GM19452 (cell line): Measurements from ENCODE around the gene GAPDH.
"Not testable (repeated sequence)": the region's sequence is repeated elsewhere in the genome, so short reads cannot be mapped to it uniquely, and the experiment has no call there.

ENCODE experiments used
- ATAC-seq: cut with Tn5 transposase; IDR thresholded peaks from one replicate; pipeline ENCODE4 v1.9.1; 2021; ENCODE audit not compliant: unreplicated experiment

GAPDH gene

DNA sequence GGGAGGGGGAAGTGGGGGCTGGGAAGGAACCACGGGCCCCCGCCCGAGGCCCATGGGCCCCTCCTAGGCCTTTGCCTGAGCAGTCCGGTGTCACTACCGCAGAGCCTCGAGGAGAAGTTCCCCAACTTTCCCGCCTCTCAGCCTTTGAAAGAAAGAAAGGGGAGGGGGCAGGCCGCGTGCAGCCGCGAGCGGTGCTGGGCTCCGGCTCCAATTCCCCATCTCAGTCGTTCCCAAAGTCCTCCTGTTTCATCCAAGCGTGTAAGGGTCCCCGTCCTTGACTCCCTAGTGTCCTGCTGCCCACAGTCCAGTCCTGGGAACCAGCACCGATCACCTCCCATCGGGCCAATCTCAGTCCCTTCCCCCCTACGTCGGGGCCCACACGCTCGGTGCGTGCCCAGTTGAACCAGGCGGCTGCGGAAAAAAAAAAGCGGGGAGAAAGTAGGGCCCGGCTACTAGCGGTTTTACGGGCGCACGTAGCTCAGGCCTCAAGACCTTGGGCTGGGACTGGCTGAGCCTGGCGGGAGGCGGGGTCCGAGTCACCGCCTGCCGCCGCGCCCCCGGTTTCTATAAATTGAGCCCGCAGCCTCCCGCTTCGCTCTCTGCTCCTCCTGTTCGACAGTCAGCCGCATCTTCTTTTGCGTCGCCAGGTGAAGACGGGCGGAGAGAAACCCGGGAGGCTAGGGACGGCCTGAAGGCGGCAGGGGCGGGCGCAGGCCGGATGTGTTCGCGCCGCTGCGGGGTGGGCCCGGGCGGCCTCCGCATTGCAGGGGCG lies at the start of gene GAPDH:
Gene GAPDH (plus strand): TSS at position 595 of the 772 bp plus-strand sequence. CDS start 316 bp downstream, outside the sequence.
- peak; percentile 52 for ATAC-seq

DNA sequence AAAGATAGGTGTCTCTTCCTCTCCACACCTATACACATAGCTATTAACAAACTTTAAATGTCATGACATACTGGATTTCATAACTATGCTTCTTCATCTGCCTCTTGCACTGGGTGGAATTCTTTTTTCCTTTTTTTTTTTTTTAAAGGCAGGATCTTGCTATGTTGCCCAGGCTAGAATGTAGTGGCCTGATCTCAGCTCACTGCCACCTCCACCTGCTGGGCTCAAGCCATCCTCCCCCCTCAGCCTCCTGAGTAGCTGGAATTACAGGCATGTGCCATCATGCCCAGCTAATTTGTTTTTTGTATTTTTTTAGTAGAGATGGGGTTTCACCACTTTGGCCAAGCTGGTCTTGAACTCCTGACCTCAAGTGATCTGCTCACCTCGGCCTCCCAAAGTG lies 46.1 kb upstream of the GAPDH start:
- ATAC-seq: no peak

DNA sequence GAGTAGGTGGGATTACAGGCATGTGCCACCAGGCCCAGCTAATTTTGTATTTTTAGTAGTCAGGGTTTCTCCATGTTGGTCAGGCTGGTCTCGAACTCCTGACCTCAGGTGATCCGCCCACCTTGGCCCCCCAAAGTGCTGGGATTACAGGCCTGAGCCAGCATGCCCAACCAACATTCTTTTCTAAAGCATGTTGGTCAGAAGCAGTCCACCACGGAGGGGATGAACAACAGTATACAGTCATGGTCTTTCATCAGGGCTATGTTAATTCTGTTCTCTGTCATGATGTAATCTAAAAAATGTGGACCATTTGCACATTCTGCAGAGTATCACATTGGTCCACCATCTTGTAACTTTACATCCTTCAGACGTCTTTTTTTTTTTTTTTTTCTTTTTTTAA lies 44.9 kb upstream of the GAPDH start:
- ATAC-seq: no peak

DNA sequence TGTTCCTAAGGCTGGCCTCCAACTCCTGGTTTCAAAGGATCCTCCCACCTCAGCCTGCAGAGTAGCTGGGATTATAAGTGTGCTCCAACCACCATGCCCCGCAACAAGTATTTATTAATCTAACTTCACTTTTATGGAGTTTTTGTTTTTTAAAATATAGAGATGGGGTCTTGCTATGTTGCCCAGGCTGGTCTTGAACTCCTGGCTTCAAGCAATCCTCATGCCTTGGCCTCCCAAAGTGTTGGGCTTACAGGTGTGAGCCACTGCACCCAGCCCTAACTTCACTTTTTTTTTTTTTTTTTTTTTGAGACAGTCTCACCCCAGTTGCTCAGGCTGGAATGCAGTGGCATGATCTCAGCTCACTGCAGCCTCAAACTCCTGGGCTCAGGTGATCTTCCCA lies 43.6 kb upstream of the GAPDH start:
- ATAC-seq: not testable (repeated sequence)

DNA sequence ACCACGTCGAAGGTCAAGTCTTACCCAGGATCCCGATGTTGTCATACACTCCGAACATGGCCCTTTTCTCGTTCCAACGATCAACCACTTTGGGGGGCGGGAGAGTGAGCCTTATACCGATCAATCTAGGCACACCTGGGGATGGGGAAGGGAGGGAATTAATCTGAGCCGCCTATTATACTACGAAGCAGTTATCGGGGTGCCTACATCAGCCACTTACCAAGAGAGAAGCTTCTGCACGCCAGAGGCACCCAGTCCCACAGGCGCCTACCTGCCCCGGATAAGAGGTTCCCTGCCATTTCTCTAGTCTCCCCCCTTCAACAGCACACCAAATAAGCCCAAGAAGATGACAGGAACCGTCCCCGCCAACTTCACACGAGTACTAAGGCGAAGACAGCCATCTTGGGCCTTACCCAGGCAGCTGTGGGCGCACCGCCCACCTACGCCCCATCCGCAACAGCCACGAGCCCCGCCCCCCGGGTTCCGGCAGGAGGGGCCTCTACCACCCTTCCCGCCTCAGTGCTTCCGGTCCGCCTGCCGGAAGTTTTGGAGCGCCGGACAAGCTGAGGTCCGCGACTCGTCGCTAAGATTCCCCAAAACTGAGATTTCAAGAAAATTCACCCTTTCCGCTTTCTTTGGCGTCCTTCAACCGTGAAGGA lies 41.4 kb upstream of the GAPDH start, which contains the start of gene MRPL51:
Gene MRPL51 (minus strand): TSS at position 425 of the 659 bp plus-strand sequence. CDS start 126 bp downstream, at position 299.
- peak; percentile 59 for ATAC-seq

DNA sequence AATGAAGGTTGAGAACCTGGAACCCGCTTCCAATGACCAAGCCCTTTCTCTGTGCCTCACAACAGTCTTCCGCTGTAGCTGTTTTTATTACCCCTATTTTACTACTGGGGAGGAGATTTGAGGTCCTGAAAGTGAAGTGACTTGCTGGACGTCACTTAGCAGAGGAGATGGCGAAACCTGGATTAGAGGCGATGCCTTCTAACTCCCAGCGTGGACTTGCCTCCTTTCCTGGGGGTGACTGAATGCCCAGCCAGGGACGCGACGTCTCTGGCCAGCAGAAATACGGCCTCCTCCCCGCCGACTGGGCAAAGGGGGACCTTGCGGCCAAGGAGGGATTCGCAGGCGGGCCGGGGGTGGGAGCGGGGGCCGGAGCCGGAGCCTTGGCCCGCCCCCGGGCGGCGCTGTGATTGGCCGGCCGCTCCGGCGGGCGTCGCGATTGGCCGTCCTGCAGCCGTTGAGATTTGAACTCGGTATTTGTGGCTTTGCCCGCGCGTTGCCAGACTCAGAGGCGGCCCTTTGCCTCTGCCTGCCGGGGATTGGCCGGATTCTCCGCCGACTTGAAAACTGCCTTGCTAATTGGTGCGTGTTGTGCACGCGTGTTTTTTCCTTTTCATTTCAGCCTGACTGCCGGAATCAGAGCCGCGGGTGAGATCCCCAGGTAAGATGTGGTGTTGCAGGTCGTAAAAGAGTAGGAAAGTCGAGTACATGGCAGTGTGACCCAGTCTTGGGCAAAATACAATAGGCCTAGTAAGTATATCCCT lies 40.6 kb upstream of the GAPDH start, which contains the start of gene NCAPD2:
Gene NCAPD2 (plus strand): TSS at position 606 of the 761 bp plus-strand sequence. CDS start 997 bp downstream, outside the sequence.
- peak; percentile 84 for ATAC-seq

DNA sequence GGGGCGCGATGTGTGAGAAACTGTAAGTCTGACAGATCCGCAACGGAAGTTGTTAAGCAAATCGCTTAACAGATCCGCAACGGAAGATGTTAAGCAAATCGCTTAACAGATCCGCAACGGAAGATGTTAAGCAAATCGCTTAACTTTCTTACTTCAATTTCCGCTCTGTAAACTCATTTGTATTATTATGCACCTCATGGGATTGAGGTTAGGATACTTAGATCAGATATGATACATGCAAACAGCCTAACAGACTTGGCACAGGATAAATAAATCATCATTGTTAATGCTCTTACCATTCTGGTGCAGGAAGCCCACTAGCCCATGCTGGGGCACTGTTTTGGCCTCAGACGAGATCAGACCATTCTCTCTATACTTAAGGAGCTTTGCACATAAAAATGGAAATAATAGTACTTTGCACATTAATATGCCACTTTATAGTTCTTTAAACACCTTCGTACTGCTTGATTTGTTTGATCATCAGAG lies 40.0 kb upstream of the GAPDH start:
- no peak for ATAC-seq

DNA sequence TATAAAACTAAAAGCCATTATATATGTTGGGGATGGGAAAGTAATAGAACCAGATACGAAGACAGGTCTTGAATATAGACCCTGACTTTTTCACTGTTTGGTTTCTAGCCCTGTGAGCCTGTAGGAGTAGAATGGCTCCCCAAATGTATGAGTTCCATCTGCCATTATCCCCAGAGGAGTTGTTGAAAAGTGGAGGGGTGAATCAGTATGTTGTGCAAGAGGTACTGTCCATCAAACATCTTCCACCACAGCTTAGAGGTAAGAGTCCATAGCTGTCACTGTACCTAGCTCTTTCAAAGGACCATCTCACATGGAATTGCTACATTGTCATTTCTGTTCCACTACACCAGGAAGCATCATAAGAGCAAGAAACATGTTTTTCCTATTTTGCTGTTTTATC lies 39.3 kb upstream of the GAPDH start:
- no peak for ATAC-seq

DNA sequence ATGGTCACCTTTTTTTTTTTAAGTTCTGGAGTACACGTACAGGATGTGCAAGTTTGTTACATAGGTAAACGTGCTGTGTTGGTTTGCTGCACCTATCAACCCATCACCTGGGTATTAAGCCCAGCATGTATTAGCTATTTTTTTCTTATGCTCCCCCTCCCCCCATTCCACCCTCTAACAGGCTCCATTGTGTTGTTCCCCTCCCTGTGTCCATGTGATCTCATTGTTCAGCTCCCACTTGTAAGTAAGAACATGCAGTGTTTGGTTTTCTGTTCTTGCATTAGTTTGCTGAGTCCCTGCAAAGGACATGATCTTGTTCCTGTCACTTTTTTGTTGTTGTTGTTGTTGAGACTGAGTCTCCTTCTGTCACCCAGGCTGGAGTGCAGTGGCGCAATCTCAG lies 37.0 kb upstream of the GAPDH start:
- ATAC-seq: not testable (repeated sequence)

DNA sequence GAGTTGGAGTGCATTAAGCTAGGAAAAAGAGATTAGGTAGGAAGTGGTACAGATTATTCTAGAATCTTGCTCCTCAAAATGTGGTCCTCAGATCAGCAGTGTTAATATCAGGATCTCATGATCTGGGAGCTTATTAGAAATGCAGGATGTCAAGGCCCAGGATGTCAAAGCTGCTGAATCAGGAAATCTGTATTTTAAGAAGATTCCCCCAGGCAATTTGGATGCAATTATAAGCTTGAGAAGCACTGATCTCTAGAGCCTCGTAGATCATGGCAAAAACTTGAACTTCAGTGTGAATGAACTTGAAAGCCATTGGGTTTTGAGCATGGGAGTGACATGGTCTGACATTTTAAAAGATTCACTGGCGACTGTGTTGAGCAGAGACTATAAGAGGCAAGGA lies 33.9 kb upstream of the GAPDH start:
- no peak for ATAC-seq

DNA sequence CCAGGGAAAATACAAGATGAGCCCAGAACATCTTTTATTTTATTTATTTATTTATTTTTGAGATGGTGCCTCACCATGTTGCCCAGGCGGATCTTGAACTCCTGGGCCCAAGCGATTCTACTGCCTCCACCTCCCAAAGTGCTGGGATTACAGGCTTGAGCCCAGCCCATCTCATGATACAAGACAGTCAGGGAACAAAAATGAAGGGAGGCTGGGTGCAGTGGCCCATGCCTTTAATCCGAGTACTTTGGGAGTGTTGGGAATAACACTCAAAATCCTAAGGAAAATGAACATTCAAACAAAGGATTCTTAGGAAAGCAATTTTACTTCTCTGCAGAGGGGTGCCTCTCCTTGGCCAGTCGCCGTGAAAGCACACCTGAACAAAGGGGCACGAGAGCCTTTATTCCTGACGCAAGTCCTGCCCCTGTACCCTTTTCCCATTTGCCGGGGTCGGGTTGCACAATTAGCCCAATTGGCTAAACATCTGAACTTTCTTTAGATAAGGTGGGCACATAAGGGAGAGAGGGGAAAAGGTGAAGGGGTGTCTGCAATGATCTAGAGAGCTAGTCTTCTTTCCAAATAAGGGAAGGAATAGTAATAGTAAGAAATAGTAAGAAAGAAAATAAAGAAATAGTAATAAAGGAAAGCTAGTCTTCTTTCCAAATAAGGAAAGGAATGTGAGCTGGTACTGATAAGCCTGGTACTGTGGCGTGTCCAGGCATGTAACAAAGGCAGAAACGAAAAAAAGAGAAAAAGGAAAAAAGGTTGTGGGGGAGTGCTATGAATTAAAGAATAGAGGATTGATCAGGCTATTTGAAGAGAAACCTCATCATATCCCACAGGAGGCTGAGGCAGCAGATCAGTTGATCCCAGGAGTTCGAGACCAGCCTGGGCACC lies 27.0 kb upstream of the GAPDH start:
- ATAC-seq: no peak

DNA sequence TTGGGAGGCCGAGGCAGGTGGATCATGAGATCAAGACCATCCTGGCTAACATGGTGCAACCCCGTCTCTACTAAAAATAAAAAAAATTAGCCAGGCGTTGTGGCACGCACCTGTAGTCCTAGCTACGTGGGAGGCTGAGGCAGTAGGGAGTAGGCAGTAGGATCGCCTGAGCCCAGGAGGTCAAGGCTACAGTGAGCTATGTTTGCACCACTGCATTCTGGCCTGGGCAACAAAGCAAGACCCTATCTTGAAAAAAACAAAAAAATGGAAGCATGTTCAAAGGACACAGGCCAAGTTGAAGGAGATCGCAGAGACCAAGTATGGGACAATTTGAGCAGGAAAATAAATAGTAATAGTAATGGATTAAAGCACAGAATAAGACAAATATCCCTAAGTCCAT lies 26.2 kb upstream of the GAPDH start:
- ATAC-seq: no peak

DNA sequence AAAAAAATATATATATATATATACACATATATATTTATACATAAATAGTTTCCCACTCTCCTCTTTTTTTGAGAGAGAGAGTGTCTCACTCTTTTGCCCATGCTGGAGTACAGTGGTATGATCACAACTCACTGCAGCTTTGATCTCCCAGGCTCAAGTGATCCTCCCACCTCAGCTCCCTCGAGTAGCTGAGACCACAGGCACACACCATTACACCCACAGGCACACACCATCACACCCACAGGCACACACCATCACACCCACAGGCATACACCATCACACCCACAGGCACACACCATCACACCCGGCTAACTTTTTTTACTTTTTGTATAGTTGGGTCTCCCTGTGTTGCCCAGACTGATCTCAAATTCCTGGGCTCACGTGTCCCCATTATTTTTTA lies 14.1 kb upstream of the GAPDH start:
- ATAC-seq: no peak

DNA sequence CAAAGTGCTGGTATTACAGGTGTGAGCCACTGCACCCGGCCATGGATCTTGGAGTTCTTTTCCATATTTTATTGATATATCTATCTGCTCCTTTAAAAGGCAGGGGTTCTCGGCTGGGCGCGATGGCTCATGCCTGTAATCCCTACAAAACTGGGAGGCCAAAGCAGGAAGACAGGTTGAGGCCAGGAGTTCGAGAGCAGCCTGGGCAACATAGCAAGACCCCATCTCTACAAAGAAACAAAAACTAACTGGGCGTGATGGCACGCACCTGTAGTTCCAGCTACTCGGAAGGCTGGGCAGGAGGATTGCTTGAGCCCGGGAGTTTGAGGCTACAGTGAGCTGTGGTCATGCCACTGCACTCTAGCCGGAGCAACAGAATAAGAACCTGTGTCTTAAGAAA lies 12.1 kb upstream of the GAPDH start:
- ATAC-seq: no peak

DNA sequence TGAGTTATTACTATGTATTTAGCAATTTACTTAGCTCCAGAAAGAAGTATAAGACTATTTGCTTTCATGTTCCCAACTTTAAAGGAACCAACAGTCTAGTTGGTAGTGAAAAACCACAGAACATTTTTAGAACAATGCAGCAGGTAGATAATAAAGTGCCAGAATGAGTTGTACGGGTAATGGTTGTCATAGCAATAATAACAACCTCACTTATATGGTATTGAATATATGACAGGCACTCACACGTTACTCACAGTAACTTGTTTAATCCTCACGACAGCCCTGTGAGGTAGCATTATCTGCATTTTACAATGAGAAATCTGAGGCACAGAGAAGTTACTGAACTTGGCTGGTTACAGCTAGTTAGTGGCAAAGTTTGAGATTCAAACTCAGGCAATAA lies 10.6 kb upstream of the GAPDH start:
- ATAC-seq: no peak

DNA sequence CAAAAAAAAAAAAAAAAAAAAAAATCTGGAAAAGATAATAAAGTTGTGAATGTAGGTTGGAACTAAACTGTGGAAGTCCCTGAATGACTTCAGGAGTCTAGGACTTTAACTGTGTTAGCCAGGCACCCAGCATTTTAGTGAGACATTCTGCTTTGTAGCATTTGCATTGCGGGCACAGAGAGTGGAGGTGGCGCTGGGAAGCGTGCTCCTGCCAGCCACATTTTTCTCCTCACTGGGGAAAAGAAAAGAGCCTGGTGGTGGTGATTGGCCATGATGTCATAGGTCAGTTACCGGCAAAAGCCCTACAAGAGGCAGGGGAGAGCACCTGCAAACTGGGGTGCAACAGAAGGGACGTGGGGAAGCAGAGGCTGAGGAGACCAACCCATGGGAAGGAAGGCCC lies 9.7 kb upstream of the GAPDH start:
- ATAC-seq: no peak

DNA sequence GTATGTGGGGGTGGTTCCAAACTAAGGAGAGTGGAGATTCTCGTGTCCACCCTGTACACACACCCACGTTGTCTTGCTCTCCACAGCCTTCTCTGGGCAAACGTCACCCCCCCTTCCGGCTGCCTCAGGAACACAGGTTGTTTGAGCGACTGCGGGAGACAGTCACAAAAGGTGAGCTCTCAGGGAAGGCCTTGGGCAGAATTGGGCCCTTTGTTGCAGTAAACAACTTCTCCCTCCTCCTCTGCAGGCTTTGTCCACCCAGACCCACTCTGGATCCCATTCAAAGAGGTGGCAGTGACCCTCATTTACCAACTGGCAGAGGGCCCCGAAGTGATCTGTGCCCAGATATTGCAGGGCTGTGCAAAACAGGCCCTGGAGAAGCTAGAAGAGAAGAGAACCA lies 8.1 kb upstream of the GAPDH start:
- no peak for ATAC-seq

DNA sequence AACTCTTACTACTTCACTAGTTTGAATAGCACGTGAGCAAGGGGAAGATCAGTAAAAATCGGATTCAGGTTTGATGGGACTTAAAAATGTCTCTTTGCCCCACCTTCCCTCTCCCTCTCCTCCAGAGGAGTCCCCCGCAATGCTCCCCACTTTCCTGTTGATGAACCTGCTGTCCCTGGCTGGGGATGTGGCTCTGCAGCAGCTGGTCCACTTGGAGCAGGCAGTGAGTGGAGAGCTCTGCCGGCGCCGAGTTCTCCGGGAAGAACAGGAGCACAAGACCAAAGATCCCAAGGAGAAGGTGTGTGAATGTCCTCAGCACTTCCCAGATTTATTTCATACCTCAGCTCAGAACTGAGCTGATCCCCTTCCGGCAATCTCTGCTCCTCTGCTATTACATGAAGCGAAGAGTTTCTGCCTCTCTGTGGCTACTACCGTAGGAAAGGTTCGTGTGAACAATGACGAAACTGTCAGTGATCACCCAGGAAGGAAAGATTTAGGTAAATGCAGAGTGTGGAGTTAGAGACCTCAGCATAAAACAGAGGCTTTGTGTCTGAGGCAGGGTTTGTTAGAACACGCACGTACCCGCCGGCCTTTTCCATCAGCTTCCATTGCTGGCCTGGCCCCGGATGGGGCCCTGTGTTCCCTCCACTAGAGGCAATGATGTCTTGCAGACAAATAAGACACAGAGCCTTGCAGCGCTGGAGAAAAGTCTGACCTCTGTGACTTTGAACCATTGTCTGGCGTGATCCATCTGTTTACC lies 7.4 kb upstream of the GAPDH start:
- no peak for ATAC-seq

DNA sequence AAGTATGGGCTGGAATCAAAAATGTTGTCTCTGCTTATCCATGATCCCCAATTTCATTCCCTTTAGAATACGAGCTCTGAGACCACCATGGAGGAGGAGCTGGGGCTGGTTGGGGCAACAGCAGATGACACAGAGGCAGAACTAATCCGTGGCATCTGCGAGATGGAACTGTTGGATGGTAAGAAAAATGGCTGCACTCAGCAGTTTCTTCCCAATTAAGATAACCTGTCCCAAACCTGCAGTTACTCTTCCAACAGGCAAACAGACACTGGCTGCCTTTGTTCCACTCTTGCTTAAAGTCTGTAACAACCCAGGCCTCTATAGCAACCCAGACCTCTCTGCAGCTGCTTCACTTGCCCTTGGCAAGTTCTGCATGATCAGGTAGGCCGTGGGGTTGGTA lies 6.6 kb upstream of the GAPDH start:
- ATAC-seq: no peak
